HL-60/S4 treated with retinoic acid at 250 ng/mL for 4 days and 3 days (cell line): ENCODE data around the gene CPNE6.

Source experiments
- in situ Hi-C: fragments of 300-500 bp; cut with MboI; formaldehyde crosslinking; loops from 2 replicates; pipeline ENCODE4 v1.7.0; 2022; ENCODE audit warnings: low sequenced_read_pairs

The CPNE6 gene

DNA sequence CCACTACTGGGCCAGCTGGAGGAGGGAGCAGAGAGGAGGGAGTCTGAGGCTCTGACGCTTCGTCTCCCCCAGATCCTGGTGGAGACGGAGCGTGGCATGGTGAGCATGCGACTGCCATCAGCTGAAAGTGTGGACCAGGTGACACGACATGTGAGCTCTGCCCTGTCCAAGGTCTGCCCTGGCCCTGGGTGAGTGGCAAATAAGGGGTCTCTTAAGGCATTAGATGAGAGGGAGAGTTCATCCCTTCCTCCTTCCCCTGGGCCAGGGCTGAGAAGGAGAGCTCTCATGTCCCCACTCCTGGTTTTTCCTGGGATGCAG lies 17.1 kb upstream of the CPNE6 start:
- in situ Hi-C loops = no loop called here

DNA sequence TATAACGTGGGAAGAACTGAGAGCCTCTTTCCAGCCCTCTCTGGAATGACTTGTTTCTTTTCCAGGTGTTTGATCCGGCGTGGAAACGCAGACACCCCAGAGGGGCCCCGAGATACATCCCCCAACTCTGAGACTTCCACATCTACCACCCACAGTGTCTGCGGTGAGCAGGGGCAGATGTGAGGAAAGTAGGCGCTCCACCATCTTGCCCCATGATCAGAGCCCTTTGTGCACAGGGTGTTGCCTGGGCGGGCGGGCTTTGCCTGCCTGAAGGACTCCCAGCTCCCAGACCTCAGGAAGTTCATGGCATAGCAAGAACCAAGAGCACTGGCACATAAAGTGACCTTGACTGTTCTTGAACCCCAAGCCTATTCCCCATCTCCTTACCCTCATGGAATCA lies 16.7 kb upstream of the CPNE6 start:
- in situ Hi-C loops = no loop called here

DNA sequence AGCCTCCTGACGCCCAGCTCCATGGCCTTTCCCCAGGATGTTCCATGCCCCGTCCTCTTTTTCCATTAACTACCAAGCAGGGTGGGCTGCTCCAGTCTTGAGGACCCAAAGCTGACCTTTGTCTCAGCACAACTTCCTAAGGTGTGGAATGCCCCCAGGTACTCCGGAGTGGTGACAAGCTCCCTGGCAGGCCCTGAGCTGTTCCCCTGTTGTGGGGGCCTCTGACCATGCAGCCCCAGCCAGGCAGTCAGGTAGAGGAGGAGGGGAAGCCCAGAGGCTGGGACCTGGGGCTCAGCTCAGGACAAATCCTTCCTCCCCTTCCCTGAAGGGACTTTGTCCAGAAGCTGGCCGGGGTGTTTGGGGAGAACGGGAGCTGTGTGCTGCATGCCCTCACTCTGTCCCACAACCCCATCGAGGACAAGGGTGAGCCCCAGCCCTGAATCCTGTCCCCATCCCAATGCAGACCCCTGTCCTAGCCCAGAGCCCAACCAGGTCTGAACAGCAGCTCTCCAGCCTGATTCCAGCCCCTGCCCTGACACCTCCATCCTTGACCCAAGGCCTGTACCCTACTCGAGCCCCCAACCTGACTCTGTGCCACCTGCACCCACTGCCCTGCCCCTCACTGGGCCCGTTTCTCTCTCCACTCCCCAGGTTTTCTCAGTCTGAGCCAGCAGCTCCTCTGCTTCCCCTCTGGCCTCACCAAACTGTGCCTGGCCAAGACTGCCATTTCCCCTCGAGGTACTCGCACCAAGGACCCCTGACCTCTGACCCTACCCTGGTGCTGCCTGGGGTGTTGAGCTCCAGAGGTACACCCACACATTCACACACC lies 15.2 kb upstream of the CPNE6 start:
- in situ Hi-C loops = no loop called here

DNA sequence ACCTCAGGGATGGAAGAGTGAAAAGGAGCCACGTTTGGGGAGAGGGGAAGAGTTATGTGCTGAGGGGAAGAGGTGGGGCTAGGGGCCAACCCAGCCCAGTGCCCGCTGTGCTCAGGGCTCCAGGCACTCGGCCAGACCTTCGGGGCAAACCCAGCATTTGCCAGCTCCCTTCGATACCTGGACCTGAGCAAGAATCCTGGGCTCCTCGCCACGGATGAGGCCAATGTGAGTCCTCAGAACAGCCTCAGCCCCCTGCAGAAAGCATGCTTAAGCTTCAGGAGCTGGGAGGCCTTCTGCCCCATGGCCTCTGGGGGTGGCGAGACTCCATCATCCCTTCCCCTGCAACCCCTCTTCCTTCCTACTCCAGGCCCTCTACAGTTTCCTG lies 14.6 kb upstream of the CPNE6 start:
- in situ Hi-C loops = no loop called here

DNA sequence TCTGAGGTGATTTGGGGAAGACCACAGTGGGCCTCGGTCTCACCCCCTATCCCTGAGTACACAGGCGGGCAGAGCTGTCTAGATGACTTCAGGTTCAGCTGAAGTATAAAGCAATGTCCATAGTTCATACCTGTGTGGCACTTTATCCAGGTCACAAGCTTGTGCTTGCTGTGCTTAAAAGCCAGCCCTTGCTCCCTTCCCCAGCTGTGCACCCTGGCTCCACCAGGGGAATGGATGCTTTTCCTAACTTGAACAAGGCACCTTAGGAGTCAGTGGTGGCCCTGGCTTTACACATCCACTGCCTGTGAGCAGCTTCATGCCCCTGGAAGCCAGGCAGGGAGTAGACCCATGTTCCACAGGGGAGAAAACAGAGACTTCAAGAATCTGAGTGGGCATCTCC lies 14.1 kb upstream of the CPNE6 start:
- in situ Hi-C loops = no loop called here

DNA sequence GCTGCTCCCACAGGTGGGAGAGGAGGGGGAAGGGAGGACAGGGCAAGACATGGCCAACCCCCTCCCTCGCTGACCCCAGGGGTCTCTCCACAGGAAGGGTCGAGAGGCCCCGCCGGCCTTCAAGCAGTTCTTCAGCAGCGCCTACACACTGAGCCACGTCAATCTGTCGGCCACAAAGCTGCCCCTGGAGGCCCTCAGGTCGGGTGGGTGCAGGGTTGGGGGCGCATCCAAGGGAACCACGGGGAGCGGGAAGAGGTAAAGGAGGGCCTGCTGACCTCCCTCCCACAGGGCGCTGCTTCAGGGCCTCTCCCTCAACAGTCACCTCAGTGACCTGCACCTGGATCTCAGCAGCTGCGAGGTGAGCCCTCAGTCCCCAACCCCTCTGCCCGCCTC lies 13.5 kb upstream of the CPNE6 start:
- in situ Hi-C loops = no loop called here

DNA sequence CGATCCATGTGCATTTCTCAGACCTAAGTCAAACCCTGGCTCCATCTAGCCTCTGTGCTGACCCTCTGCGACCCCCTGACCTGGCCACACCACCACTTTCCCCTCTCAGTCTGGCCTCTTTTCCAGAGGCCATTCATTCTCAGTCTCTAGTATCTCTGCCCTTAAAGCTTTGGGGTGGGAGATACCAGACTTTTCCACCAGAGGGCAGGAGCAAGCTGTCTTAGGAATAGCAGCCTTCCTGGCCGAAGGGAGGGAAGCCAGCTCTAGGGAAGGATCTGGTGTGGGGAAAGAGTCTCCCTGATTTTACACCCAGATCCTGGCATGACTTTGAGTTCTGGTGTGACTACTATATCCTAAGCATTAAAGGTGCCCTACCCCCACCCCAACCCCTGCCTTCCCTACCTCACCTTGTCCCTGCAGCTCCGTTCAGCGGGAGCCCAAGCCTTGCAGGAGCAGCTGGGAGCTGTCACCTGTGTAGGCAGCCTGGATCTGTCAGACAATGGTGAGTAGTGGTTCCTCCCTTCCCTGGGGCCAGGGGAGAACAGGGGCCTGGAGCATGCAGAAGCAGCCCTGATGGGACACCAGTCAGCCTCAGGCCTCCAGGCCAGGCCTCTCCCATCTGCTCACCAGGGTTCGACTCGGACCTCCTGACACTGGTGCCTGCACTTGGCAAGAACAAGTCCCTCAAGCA lies 13.0 kb upstream of the CPNE6 start:
- in situ Hi-C loops = no loop called here

DNA sequence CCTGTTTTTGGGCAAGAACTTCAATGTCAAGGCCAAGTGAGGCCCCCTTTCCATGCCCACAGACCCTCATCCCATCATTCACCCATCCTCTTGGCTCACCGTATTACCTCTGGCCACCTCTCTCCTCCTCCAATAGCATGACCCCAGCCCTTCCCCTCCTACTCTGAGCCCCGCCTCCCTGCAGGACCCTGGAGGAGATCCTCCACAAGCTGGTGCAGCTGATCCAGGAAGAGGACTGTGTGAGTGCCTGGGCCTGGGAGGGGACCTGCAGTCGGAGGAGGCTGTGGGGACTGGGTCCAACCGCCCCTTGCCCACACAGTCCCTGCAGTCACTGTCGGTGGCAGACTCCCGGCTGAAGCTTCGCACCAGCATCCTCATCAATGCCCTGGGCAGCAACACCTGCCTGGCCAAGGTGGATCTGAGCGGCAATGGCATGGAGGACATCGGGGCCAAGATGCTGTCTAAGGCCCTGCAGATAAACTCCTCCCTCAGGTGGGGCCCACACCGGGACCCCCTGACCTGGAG lies 12.3 kb upstream of the CPNE6 start:
- in situ Hi-C loops = no loop called here

DNA sequence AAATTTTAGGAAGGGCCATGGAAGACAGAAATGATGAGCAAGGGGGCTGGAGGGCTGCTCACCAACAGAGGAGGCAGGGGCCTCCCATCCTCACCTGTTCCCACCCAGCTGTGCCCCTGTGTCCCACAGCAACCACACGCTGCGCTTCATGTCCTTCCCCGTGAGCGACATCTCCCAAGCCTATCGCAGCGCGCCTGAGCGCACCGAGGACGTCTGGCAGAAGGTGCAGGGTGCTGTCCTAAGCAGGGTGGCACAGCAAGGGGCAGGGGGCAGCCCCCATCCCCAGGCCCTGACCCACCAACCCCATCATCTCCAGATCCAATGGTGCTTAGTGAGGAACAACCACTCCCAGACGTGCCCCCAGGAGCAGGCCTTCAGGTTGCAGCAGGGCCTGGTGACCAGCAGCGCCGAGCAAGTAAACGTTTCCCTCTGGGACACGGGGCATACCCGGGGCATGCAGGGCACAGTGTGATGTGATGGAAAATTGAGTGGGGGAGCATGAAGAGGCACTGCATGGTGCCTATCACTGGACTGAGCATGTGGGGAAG lies 11.4 kb upstream of the CPNE6 start:
- in situ Hi-C loops = no loop called here

DNA sequence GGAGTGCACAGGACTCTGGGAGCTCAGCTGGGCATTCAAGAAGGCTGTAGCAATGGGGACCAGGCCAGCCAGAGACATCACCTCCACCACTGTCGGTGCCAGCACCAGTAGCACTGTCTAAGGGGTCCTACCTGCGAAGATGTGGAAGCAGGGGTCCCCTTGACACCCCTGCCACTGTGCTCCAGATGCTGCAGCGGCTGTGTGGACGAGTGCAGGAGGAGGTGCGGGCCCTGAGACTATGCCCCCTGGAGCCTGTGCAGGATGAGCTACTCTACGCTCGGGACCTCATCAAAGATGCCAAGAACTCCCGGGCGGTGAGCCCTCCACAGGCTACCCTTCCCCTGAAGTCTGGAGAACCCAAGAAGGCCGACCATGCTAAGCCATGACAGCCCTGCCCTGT lies 10.9 kb upstream of the CPNE6 start:
- in situ Hi-C loops = no loop called here

DNA sequence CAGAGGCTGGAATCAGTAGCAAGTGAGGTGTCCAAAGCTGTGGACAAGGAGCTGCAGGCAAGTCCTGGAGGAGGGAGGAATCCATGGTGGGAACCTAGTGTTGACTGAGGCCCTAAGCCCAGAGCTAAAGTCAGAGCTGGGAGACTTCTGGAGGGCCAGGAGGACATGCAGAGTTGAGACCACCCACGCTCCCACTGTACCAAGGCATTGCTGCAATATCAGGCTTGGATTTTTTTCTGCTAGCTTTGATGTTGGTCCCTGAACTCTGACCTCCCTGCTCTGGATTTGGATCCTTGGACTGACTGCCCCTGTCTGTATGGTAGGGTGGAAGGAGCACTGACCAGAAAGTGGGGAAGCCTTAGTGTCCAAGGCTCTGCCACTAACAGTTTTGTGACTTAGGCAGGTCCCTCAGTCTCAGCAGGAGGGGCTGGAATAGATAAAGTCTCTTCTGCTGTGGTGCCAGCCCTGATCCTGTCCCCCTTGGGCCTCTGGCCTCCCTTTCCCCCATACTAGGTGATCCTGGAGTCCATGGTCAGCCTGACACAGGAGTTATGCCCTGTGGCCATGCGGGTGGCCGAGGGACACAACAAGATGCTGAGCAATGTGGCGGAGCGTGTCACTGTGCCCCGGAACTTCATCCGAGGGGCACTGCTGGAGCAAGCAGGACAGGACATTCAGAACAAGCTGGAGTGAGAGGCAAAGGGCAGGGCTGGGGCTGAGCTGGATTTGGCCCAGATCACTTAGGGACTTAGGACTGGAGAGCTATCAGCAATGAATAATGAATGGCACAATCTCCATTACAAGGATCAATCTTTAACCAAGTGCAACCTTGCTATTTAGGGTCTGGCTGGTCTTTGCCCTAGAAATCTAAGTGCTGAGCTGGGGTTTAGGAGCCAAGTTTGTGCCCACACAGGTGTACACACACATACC lies 10.1 kb upstream of the CPNE6 start:
- in situ Hi-C loops = no loop called here

DNA sequence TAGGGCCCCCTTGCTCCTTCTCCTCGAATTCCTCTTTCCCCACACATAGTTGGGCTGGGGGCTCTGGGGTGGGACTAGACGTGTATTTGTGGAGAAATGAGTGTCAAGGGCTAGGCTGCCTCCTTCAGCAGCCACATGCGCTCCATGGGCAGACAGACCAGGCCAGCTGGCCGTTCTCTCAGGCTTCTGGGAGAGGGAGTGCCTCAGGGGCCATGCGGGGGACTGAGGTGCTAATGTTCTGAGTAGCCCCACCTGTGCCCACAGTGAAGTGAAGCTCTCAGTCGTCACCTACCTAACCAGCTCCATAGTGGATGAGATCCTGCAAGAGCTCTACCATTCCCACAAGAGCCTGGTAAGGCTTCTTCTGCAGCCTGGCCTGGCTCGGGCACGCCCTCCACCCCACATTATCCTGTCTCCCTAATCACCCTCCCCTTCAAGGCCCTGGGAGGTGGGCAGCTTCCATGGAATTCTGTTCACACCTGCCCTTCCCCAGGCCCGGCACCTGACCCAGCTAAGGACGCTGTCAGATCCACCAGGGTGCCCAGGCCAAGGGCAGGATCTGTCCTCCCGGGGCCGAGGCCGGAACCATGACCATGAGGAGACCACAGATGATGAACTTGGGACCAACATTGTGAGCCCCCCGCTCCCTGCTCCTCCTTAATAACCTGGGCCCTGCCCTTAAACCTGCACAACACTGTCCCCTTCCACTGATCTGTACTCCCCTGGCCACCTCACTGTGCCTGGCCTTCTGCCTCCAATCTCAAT lies 9.0 kb upstream of the CPNE6 start:
- in situ Hi-C loops = no loop called here

DNA sequence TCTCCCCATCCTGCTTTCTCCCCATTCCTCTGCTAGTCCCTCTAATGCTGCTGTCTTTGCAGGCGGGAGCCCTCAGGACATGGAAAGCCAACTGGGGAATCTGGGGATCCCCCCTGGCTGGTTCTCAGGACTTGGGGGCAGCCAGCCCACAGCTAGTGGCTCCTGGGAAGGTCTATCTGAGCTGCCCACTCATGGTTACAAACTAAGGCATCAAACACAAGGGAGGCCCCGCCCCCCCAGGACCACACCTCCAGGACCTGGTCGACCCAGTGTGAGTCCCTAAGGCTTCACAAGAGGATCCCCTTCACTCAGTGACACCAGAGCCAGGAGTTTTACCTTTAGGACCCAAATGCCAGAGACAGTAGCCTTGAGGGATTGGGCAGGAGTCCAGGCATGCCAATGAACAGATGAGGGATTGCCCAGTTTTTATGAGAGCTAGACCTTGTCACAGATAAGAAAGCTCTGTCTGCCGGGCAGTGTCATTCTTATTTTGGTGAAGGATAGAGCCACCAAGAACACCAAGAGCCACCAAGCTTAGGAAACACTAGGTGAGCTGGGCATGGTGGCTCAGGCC lies 8.0 kb upstream of the CPNE6 start:
- in situ Hi-C loops = no loop called here

DNA sequence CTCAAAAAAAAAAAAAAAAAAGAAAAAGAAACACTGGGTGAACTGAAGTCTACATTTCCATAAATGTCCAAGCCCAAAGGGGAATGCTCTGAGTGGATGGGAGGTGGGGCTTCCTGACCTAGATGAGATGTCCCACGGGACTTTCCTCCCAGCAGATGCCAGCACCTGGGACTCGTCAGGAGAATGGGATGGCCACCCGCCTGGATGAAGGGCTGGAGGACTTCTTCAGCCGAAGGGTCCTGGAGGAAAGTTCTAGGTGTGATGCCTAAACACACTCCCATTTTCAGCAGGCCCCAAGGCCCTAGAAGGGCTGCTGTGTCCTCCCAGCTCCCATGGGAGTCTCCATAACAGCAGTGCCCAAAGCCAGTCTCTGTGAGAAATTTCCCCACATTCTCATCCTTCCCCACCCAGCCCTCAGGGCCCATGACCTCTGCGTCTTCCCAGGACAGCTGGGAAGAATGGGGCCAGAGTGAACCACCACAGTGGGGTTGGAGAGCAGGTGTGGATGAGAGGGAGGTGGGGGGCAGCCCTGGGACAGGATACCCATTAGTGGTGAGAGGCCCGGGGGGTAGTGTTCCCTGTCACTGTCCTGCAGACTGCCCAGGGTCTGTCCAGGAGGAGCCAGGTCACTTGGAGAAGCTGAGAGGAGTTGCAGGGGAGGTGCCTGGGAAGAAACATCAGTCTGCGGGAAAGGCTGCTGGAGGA lies 7.1 kb upstream of the CPNE6 start:
- in situ Hi-C loops = no loop called here

DNA sequence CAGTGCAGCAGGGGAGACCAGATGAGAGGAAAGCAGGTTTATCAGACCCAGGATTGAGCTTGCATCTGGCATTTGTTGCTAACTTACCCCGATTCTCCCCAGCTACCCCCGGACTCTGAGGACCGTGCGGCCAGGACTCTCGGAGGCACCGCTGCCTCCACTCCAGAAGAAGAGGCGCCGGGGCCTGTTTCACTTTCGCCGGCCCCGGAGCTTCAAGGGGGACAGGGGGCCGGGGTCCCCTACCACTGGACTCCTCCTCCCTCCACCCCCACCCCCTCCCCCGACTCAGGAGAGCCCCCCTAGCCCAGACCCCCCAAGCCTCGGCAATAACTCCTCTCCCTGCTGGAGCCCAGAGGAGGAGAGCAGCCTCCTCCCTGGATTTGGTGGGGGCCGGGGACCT lies 6.5 kb upstream of the CPNE6 start:
- in situ Hi-C loops = no loop called here

DNA sequence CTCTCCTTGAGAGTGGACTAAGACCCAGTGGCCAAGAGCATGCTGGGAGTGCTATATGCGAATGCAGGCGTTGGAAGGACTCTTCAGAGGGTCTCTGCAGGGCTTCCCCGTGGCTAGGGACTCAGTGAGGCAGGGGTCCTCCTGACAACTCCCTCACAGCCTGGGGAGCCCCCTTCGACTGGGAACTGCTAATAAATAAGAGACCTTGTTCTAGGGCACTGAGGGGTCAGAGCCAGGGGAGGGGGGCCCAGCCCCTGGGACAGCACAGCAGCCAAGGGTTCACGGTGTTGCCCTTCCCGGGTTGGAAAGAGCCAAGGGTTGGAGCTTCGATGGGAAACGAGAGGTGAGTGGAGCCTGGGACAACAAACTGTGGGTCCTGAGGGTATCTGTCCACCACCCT lies 6.0 kb upstream of the CPNE6 start:
- in situ Hi-C loops = no loop called here

DNA sequence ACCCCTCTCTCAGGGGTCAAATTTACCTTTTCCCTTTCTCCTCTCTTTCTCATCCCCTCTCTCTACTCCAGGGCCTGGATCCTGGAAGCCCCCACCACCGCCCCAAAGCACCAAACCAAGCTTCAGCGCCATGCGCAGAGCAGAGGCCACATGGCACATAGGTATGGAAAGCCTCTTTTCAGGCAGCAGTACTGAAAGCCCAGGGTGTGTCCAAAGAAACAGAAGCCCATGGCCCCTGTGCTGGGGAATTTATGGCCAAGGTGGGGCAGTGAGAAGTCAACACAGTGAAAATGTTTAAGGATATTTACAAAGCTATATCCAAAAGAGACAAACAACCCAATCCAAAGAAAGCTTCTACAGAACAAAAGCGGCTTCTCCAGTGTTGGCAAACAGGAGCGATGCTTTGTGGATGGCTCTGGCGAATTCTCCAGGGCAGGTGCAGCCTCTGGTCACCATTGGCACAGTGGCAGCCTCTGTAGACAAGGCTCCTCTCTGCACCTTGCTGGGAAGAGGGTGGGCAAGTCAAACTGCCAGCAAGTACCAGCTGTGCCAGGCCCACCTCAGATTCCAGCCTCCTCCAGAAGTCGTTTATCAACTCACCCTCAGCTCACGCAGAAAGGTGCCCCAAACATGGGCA lies 4.7 kb upstream of the CPNE6 start:
- in situ Hi-C loops = no loop called here

DNA sequence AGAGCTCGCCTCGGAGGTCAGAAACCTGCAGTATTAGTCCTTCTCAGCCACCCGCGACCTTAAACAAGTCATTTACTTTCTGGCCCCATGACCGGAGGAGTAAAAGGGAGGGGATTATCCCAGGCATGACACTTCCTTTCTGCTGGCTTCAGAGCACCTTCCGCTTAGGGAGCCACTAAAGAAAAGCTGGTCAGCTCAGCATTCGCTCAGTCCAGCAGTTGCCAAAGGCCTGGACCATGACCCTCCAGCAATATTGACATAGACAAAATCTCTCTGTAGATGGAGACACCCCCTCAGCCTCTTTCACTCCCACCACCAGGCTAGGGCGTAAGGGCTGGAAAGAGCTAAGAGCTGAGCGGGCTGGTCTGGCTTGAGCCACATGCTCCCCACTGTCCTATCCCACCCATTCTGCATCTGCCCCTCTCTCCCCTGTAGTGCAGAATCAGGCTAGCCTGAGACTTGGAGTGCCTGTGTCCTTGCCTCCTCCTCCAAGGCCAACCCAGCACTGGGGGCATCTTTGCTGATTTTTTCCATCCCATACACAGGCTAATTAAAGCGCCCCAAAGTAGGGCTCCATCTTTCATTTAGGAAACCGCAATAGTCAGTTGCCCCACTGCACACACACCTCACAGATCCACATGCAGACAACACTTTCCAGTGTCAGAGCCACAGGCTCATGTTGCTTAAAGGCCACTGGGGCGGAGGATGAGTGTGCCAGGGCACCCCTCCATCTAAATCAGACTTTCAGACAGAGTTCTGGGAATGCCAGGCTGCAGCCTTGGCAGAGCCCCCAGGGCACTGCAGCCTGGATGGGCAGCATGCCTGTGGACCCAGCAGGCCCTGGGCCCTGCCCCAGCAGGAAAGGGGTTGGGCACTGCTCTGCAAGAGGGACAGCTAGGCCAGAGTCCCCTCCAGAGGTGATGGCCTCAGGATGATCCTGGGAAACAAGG lies 4.0 kb upstream of the CPNE6 start:
- in situ Hi-C loops = no loop called here
